ENCODE results near the gene THRAP3.
"Not testable (repeated sequence)": the region's sequence is repeated elsewhere in the genome, so short reads cannot be mapped to it uniquely, and the experiment has no call there.

The THRAP3 gene

GRCh38 chr1:36223996-36224536 lies at the start of gene THRAP3:
TSS of gene THRAP3 (plus strand) at chr1:36224443. CDS start at chr1:36282564, 58,121 bp downstream.
- DNase-seq (ENCODE audit: low read depth in 2 of 2, low spot score in 1 of 2): peak; percentile 97 to 99

- no peak for DNase-seq (ENCODE audit: low read depth in 2 of 2, low spot score in 1 of 2)
Observed at GRCh38 chr1:36174713-36175112, 49.5 kb upstream of the THRAP3 start.

- DNase-seq (ENCODE audit: low read depth in 2 of 2, low spot score in 1 of 2): no peak
Observed at GRCh38 chr1:36175137-36176095, 48.8 kb upstream of the THRAP3 start.

GRCh38 chr1:36176106-36176949 lies 47.9 kb upstream of the THRAP3 start:
- DNase-seq (ENCODE audit: low read depth in 2 of 2, low spot score in 1 of 2): no peak

GRCh38 chr1:36177589-36178431 lies 46.4 kb upstream of the THRAP3 start:
- no peak for DNase-seq (ENCODE audit: low read depth in 2 of 2, low spot score in 1 of 2)

GRCh38 chr1:36178471-36179219 lies 45.6 kb upstream of the THRAP3 start:
- DNase-seq (ENCODE audit: low read depth in 2 of 2, low spot score in 1 of 2): no peak

- no peak for DNase-seq (ENCODE audit: low read depth in 2 of 2, low spot score in 1 of 2)
Observed at GRCh38 chr1:36179220-36179600, 45.0 kb upstream of the THRAP3 start.

GRCh38 chr1:36182734-36183133 lies 41.5 kb upstream of the THRAP3 start:
- DNase-seq (ENCODE audit: low read depth in 2 of 2, low spot score in 1 of 2): no peak

- no peak for DNase-seq (ENCODE audit: low read depth in 2 of 2, low spot score in 1 of 2)
Observed at GRCh38 chr1:36183309-36183856, 40.9 kb upstream of the THRAP3 start.

- peak; percentile 41 to 59 for DNase-seq (ENCODE audit: low read depth in 2 of 2, low spot score in 1 of 2)
Observed at GRCh38 chr1:36187800-36188593, 36.2 kb upstream of the THRAP3 start.

GRCh38 chr1:36196805-36197204 lies 27.4 kb upstream of the THRAP3 start:
- DNase-seq (ENCODE audit: low read depth in 2 of 2, low spot score in 1 of 2): not testable (repeated sequence)

- DNase-seq (ENCODE audit: low read depth in 2 of 2, low spot score in 1 of 2): no peak
Observed at GRCh38 chr1:36198641-36199040, 25.6 kb upstream of the THRAP3 start.

GRCh38 chr1:36199934-36200741 lies 24.1 kb upstream of the THRAP3 start:
- DNase-seq (ENCODE audit: low read depth in 2 of 2, low spot score in 1 of 2): no peak

- DNase-seq (ENCODE audit: low read depth in 2 of 2, low spot score in 1 of 2): no peak
Observed at GRCh38 chr1:36203027-36203553, 21.2 kb upstream of the THRAP3 start.

- DNase-seq (ENCODE audit: low read depth in 2 of 2, low spot score in 1 of 2): no peak
Observed at GRCh38 chr1:36203554-36204346, 20.5 kb upstream of the THRAP3 start.

- DNase-seq (ENCODE audit: low read depth in 2 of 2, low spot score in 1 of 2): no peak
Observed at GRCh38 chr1:36204347-36204909, 19.8 kb upstream of the THRAP3 start.

All from stimulated activated CD8-positive, alpha-beta memory T cell treated with anti-CD3 and anti-CD28 coated beads, Interleukin-4, amount 100 ng/mL, for 1 hour (primary cell).